CD14-positive monocyte (primary cell): ENCODE data around the gene GRK2. TPM values are rescaled to one million over a fixed set of nuclear protein-coding genes. Genes with fewer than 3 reads are reported as not detected.

Experiments
- DNase-seq, 3 donors: peaks; one replicate each; pipeline ENCODE4 v3.0.0-alpha.2; 2011 to 2022
- H2AFZ ChIP-seq: 2 replicates; pipeline ENCODE4 v1.6.0; 2012; ENCODE audit warnings: mild to moderate bottlenecking, low read depth, low read length, inconsistent platforms; ENCODE audit not compliant: insufficient read depth, poor library complexity, severe bottlenecking
- H3K27ac ChIP-seq, 2 donors: 1 replicate in 1 of 2; 2 replicates in 1 of 2; pipeline ENCODE4 v1.5.1; 2012 to 2013; ENCODE audit warnings: low read length in 2 of 2, control low read depth in 1 of 2, inconsistent platforms in 1 of 2, low read depth in 1 of 2, mild to moderate bottlenecking in 1 of 2
- H3K27me3 ChIP-seq, 2 donors: one replicate each; pipeline versions ENCODE4 v1.6.0 to v1.6.1; 2011 to 2013; ENCODE audit warnings: low read length in 2 of 2; ENCODE audit not compliant: control insufficient read depth in 2 of 2, insufficient read depth in 2 of 2
- H3K36me3 ChIP-seq, 2 donors: replicated peaks in 1 of 2; 1 replicate in 1 of 2; 2 replicates in 1 of 2; pipeline versions ENCODE4 v1.5.1 to v1.6.1; 2012 to 2013; ENCODE audit warnings: low read length in 2 of 2, control low read depth in 1 of 2, inconsistent platforms in 1 of 2, mild to moderate bottlenecking in 1 of 2; ENCODE audit not compliant: insufficient read depth in 2 of 2, control insufficient read depth in 1 of 2
- H3K4me1 ChIP-seq, 2 donors: 1 replicate in 1 of 2; 2 replicates in 1 of 2; pipeline versions ENCODE4 v1.5.1 to v1.6.1; 2012 to 2013; ENCODE audit warnings: low read length in 2 of 2, control low read depth in 1 of 2, inconsistent platforms in 1 of 2, mild to moderate bottlenecking in 1 of 2, moderate library complexity in 1 of 2; ENCODE audit not compliant: insufficient read depth in 2 of 2, control insufficient read depth in 1 of 2
- H3K4me2 ChIP-seq: replicated peaks from 2 replicates; pipeline ENCODE3; 2012; ENCODE audit warnings: low read length, moderate library complexity, mild to moderate bottlenecking; ENCODE audit not compliant: poor library complexity, severe bottlenecking; ENCODE audit errors: extremely low read depth
- H3K4me3 ChIP-seq, 3 experiments: fragments of 200-600 bp in 1 of 3; sonication (generic) in 1 of 3; replicated peaks in 1 of 3; 1 replicate in 2 of 3; 2 replicates in 1 of 3; pipeline ENCODE4 v1.5.1; 2011 to 2013; ENCODE audit warnings: low read length in 3 of 3, mild to moderate bottlenecking in 3 of 3, control low read depth in 2 of 3, low read depth in 2 of 3, inconsistent platforms in 1 of 3, moderate library complexity in 1 of 3
- H3K79me2 ChIP-seq: 2 replicates; pipeline ENCODE4 v1.6.0; 2012; ENCODE audit warnings: mild to moderate bottlenecking, control low read depth, inconsistent platforms, low read length, moderate library complexity; ENCODE audit not compliant: insufficient read depth
- H3K9ac ChIP-seq: 2 replicates; pipeline ENCODE4 v1.6.0; 2017; ENCODE audit warnings: low read length, mild to moderate bottlenecking; ENCODE audit not compliant: insufficient read depth, poor library complexity, severe bottlenecking
- H3K9me3 ChIP-seq, 2 donors: replicated peaks in 1 of 2; 1 replicate in 1 of 2; 2 replicates in 1 of 2; pipeline versions ENCODE4 v1.5.1 to v1.6.1; 2012 to 2013; ENCODE audit warnings: low read length in 2 of 2, control low read depth in 1 of 2; ENCODE audit not compliant: control insufficient read depth in 1 of 2, insufficient read depth in 1 of 2
- H4K20me1 ChIP-seq: 2 replicates; pipeline ENCODE4 v1.6.0; 2012; ENCODE audit warnings: mild to moderate bottlenecking, low read length, control low read depth, moderate library complexity; ENCODE audit not compliant: insufficient read depth
- H3K27ac Mint-ChIP-seq, 7 donors: one replicate each; pipeline ENCODE4 v1.8.0; 2020; ENCODE audit warnings: mild to moderate bottlenecking in 7 of 7, mixed read lengths in 7 of 7, moderate library complexity in 6 of 7, inconsistent platforms in 2 of 7
- H3K27me3 Mint-ChIP-seq, 3 donors: one replicate each; pipeline ENCODE4 v1.8.0; 2021 to 2022; ENCODE audit warnings: low read depth in 3 of 3, mild to moderate bottlenecking in 3 of 3, mixed read lengths in 3 of 3, moderate library complexity in 3 of 3, inconsistent platforms in 1 of 3
- H3K36me3 Mint-ChIP-seq, 2 donors: one replicate each; pipeline ENCODE4 v1.8.0; 2020; ENCODE audit warnings: mixed read lengths in 2 of 2, inconsistent platforms in 1 of 2, mild to moderate bottlenecking in 1 of 2
- H3K4me1 Mint-ChIP-seq: one replicate; pipeline ENCODE4 v1.8.0; 2020; ENCODE audit warnings: mild to moderate bottlenecking, mixed read lengths
- H3K4me3 Mint-ChIP-seq, 2 donors: one replicate each; pipeline ENCODE4 v1.8.0; 2020; ENCODE audit warnings: mild to moderate bottlenecking in 2 of 2, mixed read lengths in 2 of 2, moderate library complexity in 1 of 2
- H3K9me3 Mint-ChIP-seq, 7 donors: one replicate each; pipeline ENCODE4 v1.8.0; 2020 to 2022; ENCODE audit warnings: mixed read lengths in 7 of 7, mild to moderate bottlenecking in 6 of 7, moderate library complexity in 6 of 7, inconsistent platforms in 2 of 7
- CTCF ChIP-seq: fragments of 200-600 bp; IDR thresholded peaks from one replicate; pipeline ENCODE4 v1.8.0; 2022; ENCODE audit warnings: antibody characterized with exemption, mild to moderate bottlenecking
- WGBS: methylation state at CpG from one replicate; pipeline ENCODE4 v1.1.5; 2013; ENCODE audit warnings: missing lambda C conversion rate; ENCODE audit not compliant: insufficient coverage; 5-methylcytosine and 5-hydroxymethylcytosine counted together
- intact Hi-C, 2 donors: fragments of 100-400 bp; cut with micrococcal nuclease; formaldehyde crosslinking; loops; one replicate each; pipeline versions ENCODE4 v1.15.0 to v1.15.1; 2023
- polyA minus RNA-seq: library from RNA; depleted of rRNA, polyadenylated mRNA; stranded (reverse); fragments of >200 nt; gene quantifications from 2 replicates; pipeline ENCODE4 v1.2.3, GENCODE V29; 2012
- polyA plus RNA-seq, 3 donors: library from polyadenylated mRNA; depleted of rRNA in 1 of 3; unstranded in 2 of 3; stranded (reverse) in 1 of 3; fragments of 300-500 nt in 2 of 3; fragments of >200 nt in 1 of 3; fragmentation: Illumina TruSeq in 2 of 3; gene quantifications; 1 replicate in 2 of 3; 2 replicates in 1 of 3; pipeline ENCODE4 v1.2.3, GENCODE V29; 2012 to 2021
- total RNA-seq, 12 experiments: library from RNA in 1 of 12; stranded (reverse) in 1 of 12; fragments of 120-200 nt in 1 of 12; gene quantifications; one replicate each; pipeline ENCODE4 v1.2.4 and lab custom pipeline; 2013 to 2026; ENCODE audit warnings: mixed read lengths in 6 of 12, inconsistent platforms in 1 of 12

Gene GRK2
- total RNA-seq (2013), result 279 TPM
- polyA plus RNA-seq (100 to 1,000 TPM in 1 of 3 donors, 10 to 100 TPM in 2; 34.9 to 777 (median 43.0) TPM), polyA minus RNA-seq (325 and 335 TPM in 2 replicates), total RNA-seq (lab: John Stamatoyannopoulos, UW) (42.5 to 337 (median 296) reads per million in 11 experiments)

GRCh38 chr11:67266449-67267187 is at the start of gene GRK2:
TSS of gene GRK2 (plus strand) at chr11:67266473. CDS start at chr11:67266700, 227 bp downstream.
- peaks cover 80% of the 10 kb centered on the region for H3K4me1 Mint-ChIP-seq
- TF ChIP-seq CTCF, result no peak
- Histone ChIP-seq H3K9ac (peak within 1 kb of the TSS; percentile 83), H3K27me3 (no peaks in the 10 kb centered on the region), H3K36me3 (peaks cover 26% of the 10 kb centered on the region in 2 donors), H4K20me1 (peaks cover 45% of the 10 kb centered on the region), H3K4me1 (peaks cover 66 to 90% of the 10 kb centered on the region in 2 donors), H3K4me3 (peak within 1 kb of the TSS; percentile 75 to 98 (median 97)), H2AFZ (peak within 1 kb of the TSS; percentile 56), H3K79me2 (peaks cover 78% of the 10 kb centered on the region), H3K4me2 (peak within 1 kb of the TSS; percentile 93), H3K27ac (peak within 1 kb of the TSS; percentile 92 to 99), H3K9me3 (no peaks in the 10 kb centered on the region)
- under 1% methylated on average over 99 of the region's 103 CpGs for WGBS
- H3K4me3 Mint-ChIP-seq, result peak within 1 kb of the TSS; percentile 98
- intact Hi-C loops, result loop anchor here (1.0 to 5.0 kb wide), 2 partner anchors 36 to 51 kb away; partner anchors contain the start of gene SSH3 (in 1 of the 2)
- peaks cover 5 to 12% (median 9%) of the 10 kb centered on the region in 3 donors for H3K27me3 Mint-ChIP-seq
- peaks cover 0 to 2% (median 0%) of the 10 kb centered on the region in 7 donors for H3K9me3 Mint-ChIP-seq
- peak in 2 of 3 donors; percentile 49 to 55 for DNase-seq
- peaks cover 37 to 46% of the 10 kb centered on the region in 2 donors for H3K36me3 Mint-ChIP-seq
- peak within 1 kb of the TSS; percentile 89 to 99 (median 95) for H3K27ac Mint-ChIP-seq

- WGBS, result no CpG with 5 or more reads among the region's 8 CpGs
- Histone ChIP-seq H3K27me3 (no peaks in the 10 kb centered on the region), H3K4me2 (no peak overlapping the region), H3K4me1 (no peaks in the 10 kb centered on the region), H3K79me2 (peaks cover 32% of the 10 kb centered on the region), H3K9ac (no peak overlapping the region), H3K36me3 (peaks cover 73 to 98% of the 10 kb centered on the region in 2 donors), H2AFZ (no peak overlapping the region), H3K9me3 (no peaks in the 10 kb centered on the region), H3K4me3 (no peak overlapping the region), H3K27ac (no peak overlapping the region), H4K20me1 (peaks cover 78% of the 10 kb centered on the region)
- H3K27ac Mint-ChIP-seq, result no peak overlapping the region
- DNase-seq, result no peak
- no peaks in the 10 kb centered on the region for H3K4me1 Mint-ChIP-seq
- peaks cover 58 to 93% of the 10 kb centered on the region in 2 donors for H3K36me3 Mint-ChIP-seq
- intact Hi-C loops, result no loop called here
- peaks cover 0 to 3% (median 0%) of the 10 kb centered on the region in 3 donors for H3K27me3 Mint-ChIP-seq
- no peak for TF ChIP-seq CTCF
- no peaks in the 10 kb centered on the region for H3K9me3 Mint-ChIP-seq
- H3K4me3 Mint-ChIP-seq, result no peak overlapping the region
Observed at GRCh38 chr11:67227726-67228125, 38.5 kb upstream of the GRK2 start.
